Astrocyte of the cerebellum (primary cell): ENCODE measurements around the gene LUZP2.
A peak's percentile ranks its signal among the peaks of the same experiment; 100 is the strongest.

Source experiments
- DNase-seq: peaks from one replicate; pipeline ENCODE4 v3.0.0-alpha.2; 2011; ENCODE audit warnings: low read depth
- H3K4me3 ChIP-seq: 2 replicates; pipeline ENCODE4 v1.5.1; 2011; ENCODE audit warnings: mild to moderate bottlenecking, low read depth, low read length, moderate library complexity
- in situ Hi-C: cut with HindIII; loops from 2 replicates; pipeline ENCODE4 v1.10.0; 2017; ENCODE audit warnings: low sequenced_read_pairs
- TF ChIP-seq, protein P1 (sequence below): IDR thresholded peaks from 2 replicates; pipeline ENCODE4 v1.5.1; 2012; ENCODE audit warnings: low read length, low read depth, moderate library complexity, mild to moderate bottlenecking; ENCODE audit errors: missing control alignments

The LUZP2 gene

DNA sequence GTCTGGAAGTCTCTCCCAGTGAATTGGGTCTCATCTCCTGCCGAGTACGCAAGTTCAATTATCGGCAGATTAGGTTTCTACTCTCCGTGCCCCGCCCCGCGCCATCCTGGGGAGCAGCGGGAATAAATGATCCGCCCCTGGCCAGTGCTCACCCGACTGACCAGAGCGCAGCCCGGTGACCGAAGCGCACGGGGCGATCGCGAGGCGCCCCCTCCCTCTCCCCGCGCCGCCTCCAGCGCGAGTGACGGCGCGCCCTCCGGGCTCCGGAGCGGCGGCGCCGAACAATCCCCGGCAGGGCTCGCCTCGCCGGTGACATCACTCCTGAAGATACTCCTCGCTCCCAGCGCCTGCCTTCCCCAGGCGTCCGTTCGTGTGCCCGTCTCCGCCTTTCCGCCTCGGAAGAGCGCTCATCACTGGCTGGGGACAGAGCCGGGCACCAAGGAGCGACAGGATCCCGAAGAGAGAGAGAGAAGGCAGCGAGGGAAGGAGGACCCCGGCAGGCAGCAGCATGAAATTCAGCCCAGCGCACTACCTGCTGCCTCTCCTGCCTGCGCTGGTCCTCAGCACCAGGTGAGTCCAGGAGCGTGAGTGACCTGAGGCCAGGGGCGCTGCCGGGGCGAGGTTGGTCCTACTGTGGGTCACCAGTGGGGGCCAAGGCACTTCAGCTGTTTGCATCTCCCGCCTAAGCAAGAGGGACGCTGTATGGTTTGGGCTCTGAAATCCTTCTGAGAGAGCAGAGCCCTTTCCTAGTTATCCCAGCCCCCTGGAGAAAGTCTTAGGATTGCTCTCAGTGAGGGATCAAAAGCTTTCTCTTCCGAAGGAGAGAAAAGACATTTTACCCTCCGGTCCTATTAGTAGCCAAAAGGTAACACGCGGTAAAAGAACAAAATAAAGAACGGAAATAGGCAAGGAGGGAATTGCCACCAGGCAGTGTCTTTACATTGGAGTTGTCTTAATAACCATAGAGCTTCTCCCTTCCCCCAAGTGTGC lies at the start of gene LUZP2:
Gene LUZP2, plus strand, starts transcription at position 318 of the 990 bp plus-strand sequence.
- in situ Hi-C loops: no loop called here

DNA sequence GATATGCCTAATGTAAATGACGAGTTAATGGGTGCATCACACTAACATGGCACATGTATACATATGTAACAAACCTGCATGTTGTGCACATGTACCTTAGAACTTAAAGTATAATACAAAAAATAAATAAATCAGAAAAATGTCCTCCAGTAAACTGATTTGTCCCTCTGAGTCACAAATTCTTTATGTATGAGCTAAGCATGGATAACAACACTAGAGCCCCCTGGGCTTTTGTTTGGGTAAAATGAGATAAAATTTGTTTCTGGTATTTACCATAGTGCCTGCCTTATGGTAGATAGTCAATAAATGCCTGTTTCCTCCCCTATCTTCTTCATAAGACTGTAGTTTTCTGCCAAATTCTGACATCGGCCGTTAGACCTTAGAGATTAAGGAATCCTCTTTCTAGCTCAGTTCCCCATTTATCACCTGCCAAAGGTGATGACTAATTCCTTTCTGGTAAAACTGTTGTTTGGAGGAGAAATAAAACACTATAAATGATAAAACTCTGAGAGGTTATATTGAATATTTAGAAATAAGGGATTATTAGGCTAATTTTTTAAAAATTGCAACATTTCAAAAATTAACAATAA lies 43.6 kb upstream of the LUZP2 start:
- TF ChIP-seq, protein P1, sequence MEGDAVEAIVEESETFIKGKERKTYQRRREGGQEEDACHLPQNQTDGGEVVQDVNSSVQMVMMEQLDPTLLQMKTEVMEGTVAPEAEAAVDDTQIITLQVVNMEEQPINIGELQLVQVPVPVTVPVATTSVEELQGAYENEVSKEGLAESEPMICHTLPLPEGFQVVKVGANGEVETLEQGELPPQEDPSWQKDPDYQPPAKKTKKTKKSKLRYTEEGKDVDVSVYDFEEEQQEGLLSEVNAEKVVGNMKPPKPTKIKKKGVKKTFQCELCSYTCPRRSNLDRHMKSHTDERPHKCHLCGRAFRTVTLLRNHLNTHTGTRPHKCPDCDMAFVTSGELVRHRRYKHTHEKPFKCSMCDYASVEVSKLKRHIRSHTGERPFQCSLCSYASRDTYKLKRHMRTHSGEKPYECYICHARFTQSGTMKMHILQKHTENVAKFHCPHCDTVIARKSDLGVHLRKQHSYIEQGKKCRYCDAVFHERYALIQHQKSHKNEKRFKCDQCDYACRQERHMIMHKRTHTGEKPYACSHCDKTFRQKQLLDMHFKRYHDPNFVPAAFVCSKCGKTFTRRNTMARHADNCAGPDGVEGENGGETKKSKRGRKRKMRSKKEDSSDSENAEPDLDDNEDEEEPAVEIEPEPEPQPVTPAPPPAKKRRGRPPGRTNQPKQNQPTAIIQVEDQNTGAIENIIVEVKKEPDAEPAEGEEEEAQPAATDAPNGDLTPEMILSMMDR: no peak
- DNase-seq: peak; percentile 2
- in situ Hi-C loops: no loop called here
- no peak overlapping the region for H3K4me3 ChIP-seq

More for the DNA sequence above, at the start of gene LUZP2:
- TF ChIP-seq, protein P1: peak; percentile 8
- H3K4me3 ChIP-seq: peak within 1 kb of the TSS; percentile 60
- DNase-seq: no peak

DNA sequence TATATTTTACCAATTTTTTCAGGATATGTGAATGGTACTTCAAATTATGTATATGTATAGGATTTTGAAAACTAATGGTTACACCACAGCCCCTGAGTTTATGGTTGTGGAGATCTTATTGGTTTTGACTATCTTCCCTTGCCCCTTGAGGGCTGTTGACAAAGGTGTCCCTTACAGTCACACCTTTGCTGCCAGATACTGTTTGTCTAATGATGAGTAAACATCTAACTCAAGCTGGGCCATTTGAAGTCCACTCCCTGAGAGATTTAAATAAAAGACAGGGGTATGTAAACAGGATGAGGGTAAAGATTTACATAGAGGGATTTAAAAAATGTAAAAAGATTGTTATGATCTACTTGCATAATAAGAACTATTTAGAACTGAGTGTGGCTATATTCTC lies 38.9 kb upstream of the LUZP2 start:
- no peak overlapping the region for H3K4me3 ChIP-seq
- TF ChIP-seq, protein P1: no peak
- no peak for DNase-seq
- in situ Hi-C loops: no loop called here

DNA sequence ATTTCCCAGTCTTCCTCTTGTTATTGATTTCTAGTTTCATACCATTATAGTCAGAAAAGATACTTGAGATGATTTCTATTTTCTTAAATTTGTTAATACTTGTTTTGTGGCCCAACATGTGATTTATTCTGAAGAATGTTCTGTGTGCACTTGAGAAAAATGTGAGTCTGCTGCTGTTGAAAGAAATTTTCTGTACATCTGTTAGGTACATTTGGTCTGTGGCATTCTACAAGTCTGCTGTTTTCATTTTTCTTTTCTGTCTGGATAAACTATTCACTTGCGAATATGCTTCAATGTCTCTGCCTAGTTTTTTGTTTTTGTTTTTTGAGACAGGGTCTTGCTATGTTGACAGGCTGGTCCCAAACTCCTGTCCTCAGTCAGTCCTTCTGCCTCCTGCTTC lies 26.4 kb upstream of the LUZP2 start:
- no peak for DNase-seq
- TF ChIP-seq, protein P1: no peak
- in situ Hi-C loops: no loop called here
- H3K4me3 ChIP-seq: no peak overlapping the region

DNA sequence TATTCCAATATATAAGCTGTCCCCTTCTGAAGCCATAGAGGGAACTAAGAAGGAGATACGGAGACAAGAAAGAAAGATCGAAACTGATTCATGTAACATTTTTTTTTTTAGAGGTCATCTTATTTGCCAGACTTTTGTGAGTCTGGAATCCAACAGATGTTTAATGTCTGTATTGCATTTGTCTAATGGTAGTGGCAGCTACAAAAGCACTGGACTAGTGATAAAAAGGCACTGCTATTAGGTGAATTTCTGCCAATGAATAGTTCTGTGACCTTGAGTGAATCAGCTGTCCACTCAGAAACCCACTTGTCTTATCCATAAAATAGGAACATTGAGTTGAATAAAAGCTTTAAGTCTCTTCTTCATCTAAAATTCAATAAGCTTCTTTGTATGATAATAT lies 25.8 kb upstream of the LUZP2 start:
- TF ChIP-seq, protein P1: no peak
- H3K4me3 ChIP-seq: no peak overlapping the region
- in situ Hi-C loops: no loop called here
- no peak for DNase-seq

DNA sequence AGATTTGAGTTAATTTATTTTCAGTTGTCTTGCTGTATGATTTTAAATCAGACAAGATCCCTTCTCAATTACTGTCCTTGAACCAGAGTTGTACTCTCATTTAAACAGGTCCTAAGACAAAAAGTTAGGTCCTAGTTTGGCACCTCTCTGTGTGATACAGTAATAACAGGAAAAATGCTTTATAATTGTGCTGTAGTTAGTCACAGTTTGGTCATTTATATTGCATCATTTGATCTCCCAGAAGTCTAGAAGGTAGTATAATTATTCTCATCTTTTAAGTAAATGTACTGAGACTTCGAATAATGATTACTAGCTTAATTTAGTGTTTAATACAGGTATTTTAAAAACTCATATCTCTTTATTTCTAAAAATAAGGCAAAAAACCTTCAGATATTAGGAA lies 18.1 kb upstream of the LUZP2 start:
- DNase-seq: no peak
- H3K4me3 ChIP-seq: no peak overlapping the region
- TF ChIP-seq, protein P1: no peak
- in situ Hi-C loops: no loop called here
